Osteoblast (primary cell): ENCODE data around the gene NPBWR2. TPM values are rescaled to one million over a fixed set of nuclear protein-coding genes. Genes with fewer than 3 reads are reported as not detected.

Experiments used
- DNase-seq: peaks from one replicate; pipeline ENCODE4 v3.0.0; 2011; ENCODE audit warnings: low spot score, mixed read lengths; ENCODE audit not compliant: insufficient read length; ENCODE audit errors: missing footprints
- H2AFZ ChIP-seq: 2 replicates; pipeline ENCODE4 v1.6.0; 2011; ENCODE audit warnings: mild to moderate bottlenecking, low read length
- H3K27ac ChIP-seq: 2 replicates; pipeline ENCODE4 v1.5.1; 2011; ENCODE audit warnings: mild to moderate bottlenecking, low read depth, low read length, moderate library complexity
- H3K27me3 ChIP-seq: 2 replicates; pipeline ENCODE4 v1.6.0; 2012; ENCODE audit warnings: mild to moderate bottlenecking, control low read depth, inconsistent platforms, low read length, moderate library complexity; ENCODE audit not compliant: insufficient read depth
- H3K36me3 ChIP-seq: 2 replicates; pipeline ENCODE4 v1.5.1; 2011; ENCODE audit warnings: mild to moderate bottlenecking, low read length, control low read depth, moderate library complexity; ENCODE audit not compliant: insufficient read depth
- H3K4me1 ChIP-seq: 2 replicates; pipeline ENCODE4 v1.5.1; 2011; ENCODE audit warnings: mild to moderate bottlenecking, low read length, control low read depth, moderate library complexity; ENCODE audit not compliant: insufficient read depth
- H3K4me2 ChIP-seq: 2 replicates; pipeline ENCODE4 v1.6.0; 2011; ENCODE audit warnings: mild to moderate bottlenecking, low read length; ENCODE audit not compliant: insufficient read depth
- H3K4me3 ChIP-seq: fragments of 200-600 bp; sonication (generic); 3 replicates; pipeline ENCODE4 v1.5.1; 2012; ENCODE audit warnings: mild to moderate bottlenecking, low read length, inconsistent platforms; ENCODE audit not compliant: insufficient read depth
- H3K79me2 ChIP-seq: 2 replicates; pipeline ENCODE4 v1.6.0; 2012; ENCODE audit warnings: mild to moderate bottlenecking, low read length, control low read depth, inconsistent platforms; ENCODE audit not compliant: insufficient read depth
- H3K9me3 ChIP-seq: 2 replicates; pipeline ENCODE4 v1.5.1; 2011; ENCODE audit warnings: low read depth, low read length, control low read depth
- H4K20me1 ChIP-seq: 2 replicates; pipeline ENCODE4 v1.6.0; 2012; ENCODE audit warnings: mild to moderate bottlenecking, low read length, control low read depth; ENCODE audit not compliant: insufficient read depth
- CTCF ChIP-seq: IDR thresholded peaks from 2 replicates; pipeline ENCODE4 v1.5.1; 2011; ENCODE audit warnings: mild to moderate bottlenecking, low read depth, low read length, moderate library complexity; ENCODE audit errors: extremely low read depth
- total RNA-seq: library from RNA; depleted of rRNA; stranded (reverse); fragments of >200 nt; gene quantifications from 2 replicates; pipeline ENCODE4 v1.2.3, GENCODE V29; 2012

NPBWR2 gene
- total RNA-seq, 1 donor: not detected

- peak; percentile 14 for TF ChIP-seq CTCF
- Histone ChIP-seq H3K9me3 (no peaks in the 10 kb centered on the region), H2AFZ (no peak overlapping the region)
Measured at GRCh38 chr20:64133951-64134407, 26.6 kb upstream of the NPBWR2 start.

GRCh38 chr20:64131406-64131805 is 24.0 kb upstream of the NPBWR2 start:
- Histone ChIP-seq H3K9me3 (no peaks in the 10 kb centered on the region), H3K4me1 (no peaks in the 10 kb centered on the region), H3K27me3 (peaks cover 3% of the 10 kb centered on the region), H3K4me3 (no peak overlapping the region), H4K20me1 (no peaks in the 10 kb centered on the region), H3K79me2 (no peaks in the 10 kb centered on the region), H2AFZ (no peak overlapping the region), H3K4me2 (no peak overlapping the region), H3K27ac (no peak overlapping the region), H3K36me3 (no peaks in the 10 kb centered on the region)
- peak; percentile 38 for TF ChIP-seq CTCF
- peak; percentile 85 for DNase-seq

More at GRCh38 chr20:64133951-64134407, 26.6 kb upstream of the NPBWR2 start:
- Histone ChIP-seq H4K20me1 (no peaks in the 10 kb centered on the region), H3K4me1 (no peaks in the 10 kb centered on the region), H3K4me2 (no peak overlapping the region), H3K27me3 (no peaks in the 10 kb centered on the region), H3K79me2 (no peaks in the 10 kb centered on the region), H3K27ac (no peak overlapping the region), H3K36me3 (no peaks in the 10 kb centered on the region), H3K4me3 (no peak overlapping the region)
- peak; percentile 70 for DNase-seq

GRCh38 chr20:64130876-64131275 is 23.5 kb upstream of the NPBWR2 start:
- no peaks in the 10 kb centered on the region for H4K20me1 ChIP-seq
- H3K27me3 ChIP-seq: peaks cover 3% of the 10 kb centered on the region
- H3K27ac ChIP-seq: no peak overlapping the region
- no peaks in the 10 kb centered on the region for H3K79me2 ChIP-seq
- no peak overlapping the region for H2AFZ ChIP-seq
- TF ChIP-seq CTCF: no peak
- DNase-seq: no peak
- H3K4me3 ChIP-seq: no peak overlapping the region
- H3K4me1 ChIP-seq: no peaks in the 10 kb centered on the region
- no peaks in the 10 kb centered on the region for H3K9me3 ChIP-seq
- no peak overlapping the region for H3K4me2 ChIP-seq
- no peaks in the 10 kb centered on the region for H3K36me3 ChIP-seq

- no peaks in the 10 kb centered on the region for H3K79me2 ChIP-seq
- no peaks in the 10 kb centered on the region for H4K20me1 ChIP-seq
- peaks cover 3% of the 10 kb centered on the region for H3K27me3 ChIP-seq
- no peaks in the 10 kb centered on the region for H3K9me3 ChIP-seq
- no peak overlapping the region for H3K4me3 ChIP-seq
- no peak for DNase-seq
- no peak overlapping the region for H3K27ac ChIP-seq
- H3K36me3 ChIP-seq: no peaks in the 10 kb centered on the region
- TF ChIP-seq CTCF: no peak
- H2AFZ ChIP-seq: no peak overlapping the region
- no peak overlapping the region for H3K4me2 ChIP-seq
- no peaks in the 10 kb centered on the region for H3K4me1 ChIP-seq
Measured at GRCh38 chr20:64130271-64130670, 22.9 kb upstream of the NPBWR2 start.
